Ishikawa (cell line): ENCODE data around the gene TARBP1.

Source experiments
- CEBPB ChIP-seq: IDR thresholded peaks from 2 replicates; pipeline ENCODE4 v1.6.1; 2012
- CREB1 ChIP-seq: IDR thresholded peaks from 2 replicates; pipeline ENCODE4 v1.6.1; 2012; ENCODE audit warnings: low read depth
- EGR1 ChIP-seq: IDR thresholded peaks from 2 replicates; pipeline ENCODE4 v1.6.1; 2012
- EP300 ChIP-seq: IDR thresholded peaks from 2 replicates; pipeline ENCODE4 v1.6.1; 2012; ENCODE audit warnings: borderline replicate concordance
- FOXM1 ChIP-seq: IDR thresholded peaks from 2 replicates; pipeline ENCODE4 v1.6.1; 2012; ENCODE audit warnings: low read depth, borderline replicate concordance
- MAX ChIP-seq: IDR thresholded peaks from 2 replicates; pipeline ENCODE4 v1.6.1; 2012
- NFIC ChIP-seq: IDR thresholded peaks from 2 replicates; pipeline ENCODE4 v1.6.1; 2012
- RAD21 ChIP-seq: IDR thresholded peaks from 2 replicates; pipeline ENCODE4 v1.6.1; 2012; ENCODE audit warnings: low read depth
- REST ChIP-seq: IDR thresholded peaks from 2 replicates; pipeline ENCODE4 v1.6.1; 2012; ENCODE audit warnings: low read depth, mild to moderate bottlenecking
- TAF1 ChIP-seq: IDR thresholded peaks from 2 replicates; pipeline ENCODE4 v1.6.1; 2012; ENCODE audit warnings: low read depth, mild to moderate bottlenecking
- TCF12 ChIP-seq: IDR thresholded peaks from 2 replicates; pipeline ENCODE4 v1.6.1; 2012; ENCODE audit warnings: low read depth
- TEAD4 ChIP-seq: IDR thresholded peaks from 2 replicates; pipeline ENCODE4 v1.6.1; 2012
- USF1 ChIP-seq: IDR thresholded peaks from 2 replicates; pipeline ENCODE4 v1.6.1; 2012
- YY1 ChIP-seq: IDR thresholded peaks from 2 replicates; pipeline ENCODE4 v1.6.1; 2012; ENCODE audit warnings: low read depth
- ZBTB7A ChIP-seq: IDR thresholded peaks from 2 replicates; pipeline ENCODE4 v1.6.1; 2012; ENCODE audit warnings: low read depth

The TARBP1 gene

GRCh38 chr1:234479310-234479559, 256 bp upstream of the TARBP1 start:
- TF ChIP-seq TEAD4, result no peak
- no peak for TF ChIP-seq EP300
- TF ChIP-seq ZBTB7A, result no peak
- TF ChIP-seq TAF1, result no peak
- no peak for TF ChIP-seq TCF12
- no peak for TF ChIP-seq EGR1
- TF ChIP-seq MAX, result no peak
- no peak for TF ChIP-seq CEBPB
- TF ChIP-seq CREB1, result no peak
- no peak for TF ChIP-seq RAD21
- no peak for TF ChIP-seq YY1
- TF ChIP-seq USF1, result no peak

DNA sequence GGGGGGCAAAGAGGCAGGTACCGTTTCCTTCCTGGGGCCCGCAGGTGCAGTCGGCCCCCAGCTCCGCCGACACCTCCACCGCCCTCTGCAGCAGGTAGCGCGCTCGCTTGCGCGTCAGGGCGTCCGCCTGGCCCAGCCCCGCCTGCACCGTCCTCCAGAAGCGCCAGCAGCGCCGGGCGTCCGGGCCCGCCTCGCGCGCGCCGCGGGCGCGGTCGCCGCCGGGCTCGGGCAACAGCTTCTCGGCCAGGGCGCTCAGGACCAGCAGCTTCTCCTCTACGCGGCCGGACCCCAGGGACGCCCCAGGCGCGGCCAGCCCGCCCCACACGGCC, 863 bp downstream of the TARBP1 start:
- TF ChIP-seq FOXM1 (no peak), EP300 (no peak), TAF1 (no peak), RAD21 (no peak), TCF12 (no peak), CEBPB (no peak), YY1 (no peak), MAX (no peak; the same call in 1 of the 2 replicates), ZBTB7A (no peak), REST (no peak), NFIC (no peak)

DNA sequence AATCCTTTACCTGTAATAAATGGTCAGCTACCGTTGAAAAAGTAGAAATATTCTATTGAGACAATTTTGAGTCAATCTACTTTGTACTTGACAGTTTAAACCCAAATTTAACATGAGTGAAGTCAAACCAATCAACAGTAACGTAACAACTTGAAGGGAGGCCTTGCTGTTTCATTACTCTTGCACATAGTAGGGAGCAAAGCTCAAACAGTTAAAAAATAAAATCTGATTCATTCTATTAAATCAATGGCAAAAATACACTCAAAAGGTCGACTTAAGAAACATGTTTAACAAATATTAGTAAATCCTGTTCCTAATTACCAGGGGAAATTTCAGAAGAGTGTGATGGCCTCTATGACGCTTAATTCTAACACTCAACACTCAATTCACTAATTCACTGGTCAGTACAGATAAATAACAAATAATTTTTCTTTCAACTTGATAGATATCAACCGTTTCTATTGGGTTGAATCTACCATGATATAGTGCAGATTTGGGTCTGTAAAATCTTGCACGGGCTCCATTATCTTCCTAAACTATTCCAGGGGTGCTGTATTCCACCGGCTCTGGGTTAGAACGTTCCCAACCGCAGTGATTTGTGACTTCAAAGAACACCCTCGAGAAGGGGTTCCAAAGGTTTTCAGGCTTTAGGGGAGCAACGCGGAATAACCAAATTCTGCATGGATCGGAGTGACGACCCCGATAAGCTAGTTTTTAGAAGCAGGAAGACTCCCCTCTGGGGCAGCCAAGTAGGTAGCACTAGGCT, 1.4 kb downstream of the TARBP1 start:
- TF ChIP-seq TAF1 (no peak), NFIC (no peak), TCF12 (no peak), REST (no peak), USF1 (no peak), MAX (no peak), ZBTB7A (no peak), CEBPB (no peak), FOXM1 (no peak), YY1 (no peak), TEAD4 (no peak), CREB1 (no peak), RAD21 (no peak), EP300 (no peak)

GRCh38 chr1:234476172-234476571, 2.8 kb downstream of the TARBP1 start:
- no peak for TF ChIP-seq RAD21
- TF ChIP-seq USF1, result no peak
- no peak for TF ChIP-seq TEAD4
- no peak for TF ChIP-seq MAX
- TF ChIP-seq REST, result no peak
- TF ChIP-seq ZBTB7A, result no peak
- no peak for TF ChIP-seq EP300
- TF ChIP-seq TAF1, result no peak
